ENCODE data around the gene CABLES1.

The CABLES1 gene

DNA sequence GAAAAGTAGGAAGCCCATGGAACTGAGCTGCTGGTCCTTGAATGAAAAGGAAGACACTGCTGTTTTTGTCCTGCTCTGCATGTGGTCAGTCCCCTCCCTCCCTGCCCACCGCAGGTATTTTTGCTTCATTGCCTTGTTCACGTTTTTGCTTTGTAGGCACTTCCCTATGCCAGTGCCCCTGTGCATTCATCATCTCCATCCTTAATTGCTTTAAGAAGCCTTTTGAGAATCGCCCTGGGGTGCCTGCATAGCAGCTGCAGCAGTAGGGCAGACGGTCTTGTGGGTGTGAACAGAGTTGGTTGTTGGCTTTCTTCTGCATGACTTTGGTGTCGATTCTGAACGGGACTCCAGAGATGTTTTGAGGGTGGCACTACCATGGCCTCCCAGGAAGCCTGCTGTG is 97.0 kb downstream of the CABLES1 start:
- no peak overlapping the region for H3K27ac ChIP-seq (ENCODE audit: extremely low read depth, low read depth, low read length)
- POLR2A ChIA-PET: no interaction called here
- H3K4me1 ChIP-seq (ENCODE audit: control insufficient read depth, insufficient read depth, low read length): no peaks in the 10 kb centered on the region
- CTCF ChIA-PET: no interaction called here
- H3K4me3 ChIP-seq (ENCODE audit: low read depth, low read length): no peak overlapping the region
- H3K36me3 ChIP-seq (ENCODE audit: control insufficient read depth in 2 of 2, insufficient read depth in 1 of 2, low read length in 2 of 2): peaks cover 0 to 23% of the 10 kb centered on the region in 2 experiments; a peak in 1 of 3 replicates
- TF ChIP-seq GLI4 (tag by site-specific recombination; IDR thresholded peaks at IDR 0.05) (no peak), SCRT2 (tag by site-specific recombination; IDR thresholded peaks at IDR 0.05) (no peak), ZNF600 (tag by site-specific recombination; IDR thresholded peaks at IDR 0.05) (no peak), ZNF132 (tag by site-specific recombination; IDR thresholded peaks at IDR 0.05; ENCODE audit: borderline replicate concordance) (no peak), ZNF112 (tag by site-specific recombination; IDR thresholded peaks at IDR 0.05) (no peak), TRIM28 (IDR thresholded peaks at IDR 0.05; ENCODE audit: borderline replicate concordance, low read length) (no peak), ZNF175 (tag by site-specific recombination; IDR thresholded peaks at IDR 0.05) (no peak), SALL2 (tag by site-specific recombination; IDR thresholded peaks at IDR 0.05; ENCODE audit: borderline replicate concordance) (no peak), ZNF391 (tag by site-specific recombination; IDR thresholded peaks at IDR 0.05; ENCODE audit: borderline replicate concordance, low read depth) (no peak), MEIS1 (CRISPR knock-in tag; IDR thresholded peaks at IDR 0.05; ENCODE audit: borderline replicate concordance) (no peak), SP2 (tag by site-specific recombination; IDR thresholded peaks at IDR 0.05) (no peak), ZNF670 (tag by site-specific recombination; IDR thresholded peaks at IDR 0.05; ENCODE audit: low read depth) (no peak), OVOL3 (tag by site-specific recombination; IDR thresholded peaks at IDR 0.05) (no peak), ZNF837 (tag by site-specific recombination; IDR thresholded peaks at IDR 0.05) (no peak), ZNF621 (tag by site-specific recombination; IDR thresholded peaks at IDR 0.05) (no peak), ZNF121 (tag by site-specific recombination; IDR thresholded peaks at IDR 0.05) (no peak)
- TF ChIP-seq, protein P1, sequence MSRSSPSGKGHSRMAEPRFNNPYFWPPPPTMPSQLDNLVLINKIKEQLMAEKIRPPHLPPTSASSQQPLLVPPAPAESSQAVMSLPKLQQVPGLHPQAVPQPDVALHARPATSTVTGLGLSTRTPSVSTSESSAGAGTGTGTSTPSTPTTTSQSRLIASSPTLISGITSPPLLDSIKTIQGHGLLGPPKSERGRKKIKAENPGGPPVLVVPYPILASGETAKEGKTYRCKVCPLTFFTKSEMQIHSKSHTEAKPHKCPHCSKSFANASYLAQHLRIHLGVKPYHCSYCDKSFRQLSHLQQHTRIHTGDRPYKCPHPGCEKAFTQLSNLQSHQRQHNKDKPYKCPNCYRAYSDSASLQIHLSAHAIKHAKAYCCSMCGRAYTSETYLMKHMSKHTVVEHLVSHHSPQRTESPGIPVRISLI (tag by site-specific recombination; IDR thresholded peaks at IDR 0.05): no peak
- TF ChIP-seq, protein P2, sequence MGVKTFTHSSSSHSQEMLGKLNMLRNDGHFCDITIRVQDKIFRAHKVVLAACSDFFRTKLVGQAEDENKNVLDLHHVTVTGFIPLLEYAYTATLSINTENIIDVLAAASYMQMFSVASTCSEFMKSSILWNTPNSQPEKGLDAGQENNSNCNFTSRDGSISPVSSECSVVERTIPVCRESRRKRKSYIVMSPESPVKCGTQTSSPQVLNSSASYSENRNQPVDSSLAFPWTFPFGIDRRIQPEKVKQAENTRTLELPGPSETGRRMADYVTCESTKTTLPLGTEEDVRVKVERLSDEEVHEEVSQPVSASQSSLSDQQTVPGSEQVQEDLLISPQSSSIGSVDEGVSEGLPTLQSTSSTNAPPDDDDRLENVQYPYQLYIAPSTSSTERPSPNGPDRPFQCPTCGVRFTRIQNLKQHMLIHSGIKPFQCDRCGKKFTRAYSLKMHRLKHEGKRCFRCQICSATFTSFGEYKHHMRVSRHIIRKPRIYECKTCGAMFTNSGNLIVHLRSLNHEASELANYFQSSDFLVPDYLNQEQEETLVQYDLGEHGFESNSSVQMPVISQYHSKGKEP (tag by site-specific recombination; IDR thresholded peaks at IDR 0.05): no peak
- TF ChIP-seq, protein P3, sequence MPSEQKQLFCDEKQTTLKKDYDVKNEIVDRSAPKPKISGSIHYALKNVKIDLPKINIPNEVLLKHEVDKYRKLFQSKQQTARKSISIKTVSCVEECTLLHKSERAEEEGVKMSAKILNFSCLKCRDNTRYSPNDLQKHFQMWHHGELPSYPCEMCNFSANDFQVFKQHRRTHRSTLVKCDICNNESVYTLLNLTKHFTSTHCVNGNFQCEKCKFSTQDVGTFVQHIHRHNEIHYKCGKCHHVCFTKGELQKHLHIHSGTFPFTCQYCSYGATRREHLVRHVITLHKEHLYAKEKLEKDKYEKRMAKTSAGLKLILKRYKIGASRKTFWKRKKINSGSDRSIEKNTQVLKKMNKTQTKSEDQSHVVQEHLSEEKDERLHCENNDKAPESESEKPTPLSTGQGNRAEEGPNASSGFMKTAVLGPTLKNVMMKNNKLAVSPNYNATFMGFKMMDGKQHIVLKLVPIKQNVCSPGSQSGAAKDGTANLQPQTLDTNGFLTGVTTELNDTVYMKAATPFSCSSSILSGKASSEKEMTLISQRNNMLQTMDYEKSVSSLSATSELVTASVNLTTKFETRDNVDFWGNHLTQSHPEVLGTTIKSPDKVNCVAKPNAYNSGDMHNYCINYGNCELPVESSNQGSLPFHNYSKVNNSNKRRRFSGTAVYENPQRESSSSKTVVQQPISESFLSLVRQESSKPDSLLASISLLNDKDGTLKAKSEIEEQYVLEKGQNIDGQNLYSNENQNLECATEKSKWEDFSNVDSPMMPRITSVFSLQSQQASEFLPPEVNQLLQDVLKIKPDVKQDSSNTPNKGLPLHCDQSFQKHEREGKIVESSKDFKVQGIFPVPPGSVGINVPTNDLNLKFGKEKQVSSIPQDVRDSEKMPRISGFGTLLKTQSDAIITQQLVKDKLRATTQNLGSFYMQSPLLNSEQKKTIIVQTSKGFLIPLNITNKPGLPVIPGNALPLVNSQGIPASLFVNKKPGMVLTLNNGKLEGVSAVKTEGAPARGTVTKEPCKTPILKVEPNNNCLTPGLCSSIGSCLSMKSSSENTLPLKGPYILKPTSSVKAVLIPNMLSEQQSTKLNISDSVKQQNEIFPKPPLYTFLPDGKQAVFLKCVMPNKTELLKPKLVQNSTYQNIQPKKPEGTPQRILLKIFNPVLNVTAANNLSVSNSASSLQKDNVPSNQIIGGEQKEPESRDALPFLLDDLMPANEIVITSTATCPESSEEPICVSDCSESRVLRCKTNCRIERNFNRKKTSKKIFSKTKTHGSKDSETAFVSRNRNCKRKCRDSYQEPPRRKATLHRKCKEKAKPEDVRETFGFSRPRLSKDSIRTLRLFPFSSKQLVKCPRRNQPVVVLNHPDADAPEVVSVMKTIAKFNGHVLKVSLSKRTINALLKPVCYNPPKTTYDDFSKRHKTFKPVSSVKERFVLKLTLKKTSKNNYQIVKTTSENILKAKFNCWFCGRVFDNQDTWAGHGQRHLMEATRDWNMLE (tag by site-specific recombination; conservative IDR thresholded peaks at IDR 0.05; ENCODE audit: low read depth): no peak
- TF ChIP-seq, protein P4, sequence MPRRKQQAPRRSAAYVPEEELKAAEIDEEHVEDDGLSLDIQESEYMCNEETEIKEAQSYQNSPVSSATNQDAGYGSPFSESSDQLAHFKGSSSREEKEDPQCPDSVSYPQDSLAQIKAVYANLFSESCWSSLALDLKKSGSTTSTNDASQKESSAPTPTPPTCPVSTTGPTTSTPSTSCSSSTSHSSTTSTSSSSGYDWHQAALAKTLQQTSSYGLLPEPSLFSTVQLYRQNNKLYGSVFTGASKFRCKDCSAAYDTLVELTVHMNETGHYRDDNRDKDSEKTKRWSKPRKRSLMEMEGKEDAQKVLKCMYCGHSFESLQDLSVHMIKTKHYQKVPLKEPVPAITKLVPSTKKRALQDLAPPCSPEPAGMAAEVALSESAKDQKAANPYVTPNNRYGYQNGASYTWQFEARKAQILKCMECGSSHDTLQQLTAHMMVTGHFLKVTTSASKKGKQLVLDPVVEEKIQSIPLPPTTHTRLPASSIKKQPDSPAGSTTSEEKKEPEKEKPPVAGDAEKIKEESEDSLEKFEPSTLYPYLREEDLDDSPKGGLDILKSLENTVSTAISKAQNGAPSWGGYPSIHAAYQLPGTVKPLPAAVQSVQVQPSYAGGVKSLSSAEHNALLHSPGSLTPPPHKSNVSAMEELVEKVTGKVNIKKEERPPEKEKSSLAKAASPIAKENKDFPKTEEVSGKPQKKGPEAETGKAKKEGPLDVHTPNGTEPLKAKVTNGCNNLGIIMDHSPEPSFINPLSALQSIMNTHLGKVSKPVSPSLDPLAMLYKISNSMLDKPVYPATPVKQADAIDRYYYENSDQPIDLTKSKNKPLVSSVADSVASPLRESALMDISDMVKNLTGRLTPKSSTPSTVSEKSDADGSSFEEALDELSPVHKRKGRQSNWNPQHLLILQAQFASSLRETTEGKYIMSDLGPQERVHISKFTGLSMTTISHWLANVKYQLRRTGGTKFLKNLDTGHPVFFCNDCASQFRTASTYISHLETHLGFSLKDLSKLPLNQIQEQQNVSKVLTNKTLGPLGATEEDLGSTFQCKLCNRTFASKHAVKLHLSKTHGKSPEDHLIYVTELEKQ (tag by site-specific recombination; IDR thresholded peaks at IDR 0.05; ENCODE audit: borderline replicate concordance): no peak
- no peaks in the 10 kb centered on the region for H3K9me3 ChIP-seq (ENCODE audit: control insufficient read depth, insufficient read depth, low read depth, low read length)
